HG03558 (cell line): Measurements from ENCODE around the gene MAP1B.

ENCODE experiments used
- ATAC-seq: cut with Tn5 transposase; IDR thresholded peaks from one replicate; pipeline ENCODE4 v1.9.1; 2021; ENCODE audit warnings: moderate number of reproducible peaks; ENCODE audit not compliant: unreplicated experiment; ENCODE audit errors: extremely low read depth

Gene MAP1B

GRCh38 chr5:72242796-72243475 is 135.7 kb downstream of the MAP1B start:
- no peak for ATAC-seq

- no peak for ATAC-seq
Observed at GRCh38 chr5:72243706-72244105, 136.4 kb downstream of the MAP1B start.

GRCh38 chr5:72244862-72245371 is 137.6 kb downstream of the MAP1B start:
- peak; percentile 63 for ATAC-seq

GRCh38 chr5:72245546-72245945 is 138.3 kb downstream of the MAP1B start:
- ATAC-seq: no peak

- ATAC-seq: no peak
Observed at GRCh38 chr5:72245951-72246532, 138.8 kb downstream of the MAP1B start.

- ATAC-seq: no peak
Observed at GRCh38 chr5:72246954-72247442, 139.7 kb downstream of the MAP1B start.

GRCh38 chr5:72248410-72248981 is 141.2 kb downstream of the MAP1B start:
- no peak for ATAC-seq

- ATAC-seq: no peak
Observed at GRCh38 chr5:72251386-72251785, 144.1 kb downstream of the MAP1B start.

- no peak for ATAC-seq
Observed at GRCh38 chr5:72252008-72252407, 144.7 kb downstream of the MAP1B start.

GRCh38 chr5:72252574-72253155 is 145.4 kb downstream of the MAP1B start:
- ATAC-seq: no peak

GRCh38 chr5:72255237-72255636 is 148.0 kb downstream of the MAP1B start:
- ATAC-seq: no peak

GRCh38 chr5:72255670-72256069 is 148.4 kb downstream of the MAP1B start:
- no peak for ATAC-seq

- no peak for ATAC-seq
Observed at GRCh38 chr5:72256536-72256935, 149.3 kb downstream of the MAP1B start.
